T-helper 1 cell treated with Interleukin-12 subunit alpha and Interleukin-12 subunit beta and Interleukin-4 antibody, amounts not matched to agents 30 μg/mL and 1 μg/mL, for 36 hours (primary cell): Measurements from ENCODE around the gene IKBKE.

Source experiments
- H3K27ac Mint-ChIP-seq: one replicate; pipeline ENCODE4 v1.8.0; 2021; ENCODE audit warnings: mild to moderate bottlenecking, mixed read lengths
- H3K27me3 Mint-ChIP-seq: one replicate; pipeline ENCODE4 v1.8.0; 2021; ENCODE audit warnings: low read depth, mixed read lengths
- H3K36me3 Mint-ChIP-seq: one replicate; pipeline ENCODE4 v1.8.0; 2021; ENCODE audit warnings: low read depth, mixed read lengths
- H3K4me1 Mint-ChIP-seq: one replicate; pipeline ENCODE4 v1.8.0; 2021; ENCODE audit warnings: low read depth, mixed read lengths
- H3K4me3 Mint-ChIP-seq: one replicate; pipeline ENCODE4 v1.8.0; 2021; ENCODE audit warnings: mild to moderate bottlenecking, moderate library complexity, mixed read lengths
- H3K9me3 Mint-ChIP-seq: one replicate; pipeline ENCODE4 v1.8.0; 2021; ENCODE audit warnings: mixed read lengths

IKBKE gene

DNA sequence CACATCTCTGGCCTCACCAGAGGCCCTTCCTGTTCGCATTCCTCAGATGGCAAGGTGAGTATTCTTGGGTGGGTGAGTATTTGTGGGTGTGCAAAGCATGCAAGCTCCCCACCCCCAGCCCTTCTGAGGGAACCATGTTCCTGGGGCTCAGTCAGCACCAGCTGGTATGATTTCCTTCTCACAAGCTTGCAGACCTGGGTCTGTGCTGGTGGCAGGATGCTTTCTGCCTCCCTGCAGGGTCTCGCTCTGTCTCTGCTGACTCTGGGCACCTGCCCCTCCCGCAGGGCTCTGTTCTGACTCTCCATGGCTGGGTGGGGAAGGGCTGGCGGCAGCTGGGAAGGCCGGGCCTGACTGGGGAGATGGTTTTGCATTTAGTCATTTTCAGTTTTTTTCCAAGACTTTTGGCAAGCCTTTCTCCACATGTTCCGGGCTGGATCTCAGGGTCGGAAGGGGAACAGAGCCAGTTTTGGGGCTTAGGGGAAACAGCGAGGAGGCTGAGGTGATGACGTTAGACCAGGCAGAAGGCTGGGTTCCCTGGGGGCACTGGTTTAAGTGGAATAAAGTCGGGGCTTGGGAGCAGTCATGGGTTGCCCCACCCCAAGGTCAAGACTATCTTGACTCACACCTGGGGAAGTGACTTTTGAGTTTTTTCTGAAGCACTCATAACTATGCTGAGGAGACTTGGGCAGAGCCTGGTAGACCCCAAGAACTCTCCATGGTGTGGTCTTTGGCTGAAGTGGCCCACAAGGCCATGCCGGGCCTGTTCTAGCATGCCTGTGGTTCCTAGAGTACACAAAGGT, 43.2 kb downstream of the IKBKE start:
- H3K27me3 Mint-ChIP-seq: peaks cover 15% of the 10 kb centered on the region
- no peaks in the 10 kb centered on the region for H3K9me3 Mint-ChIP-seq
- H3K36me3 Mint-ChIP-seq: peaks cover 13% of the 10 kb centered on the region
- no peak overlapping the region for H3K4me3 Mint-ChIP-seq
- no peak overlapping the region for H3K27ac Mint-ChIP-seq
- peaks cover 21% of the 10 kb centered on the region for H3K4me1 Mint-ChIP-seq

DNA sequence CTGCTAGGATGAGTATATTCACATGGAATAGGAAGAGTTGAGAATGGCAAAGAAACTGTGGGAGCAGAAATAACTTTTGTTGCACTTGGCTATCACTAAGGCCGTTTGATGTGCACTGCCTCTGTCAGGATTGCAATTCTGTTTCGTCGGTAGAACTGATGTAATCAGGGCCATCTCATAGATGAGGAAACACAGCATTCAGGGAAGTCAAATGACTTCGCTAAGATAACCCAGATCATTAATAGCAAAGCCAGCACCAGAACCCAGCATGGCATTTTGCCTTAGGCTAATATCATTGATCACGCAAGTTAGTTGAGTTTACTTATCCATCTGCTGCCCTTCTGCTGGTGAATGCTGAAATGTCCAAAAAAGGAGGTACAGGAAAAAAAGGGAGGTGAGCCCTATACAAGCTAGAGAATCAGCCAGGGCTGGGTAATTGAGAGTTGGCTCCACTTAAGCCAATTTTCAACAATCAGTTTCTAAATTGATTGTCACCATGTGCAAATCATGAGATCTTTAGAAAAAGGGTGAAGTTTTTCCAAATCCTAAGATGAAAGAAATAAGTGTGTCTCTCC, 44.6 kb downstream of the IKBKE start:
- Mint-ChIP-seq H3K27ac (no peak overlapping the region), H3K9me3 (no peaks in the 10 kb centered on the region), H3K4me1 (peaks cover 10% of the 10 kb centered on the region), H3K36me3 (peaks cover 10% of the 10 kb centered on the region), H3K27me3 (peaks cover 1% of the 10 kb centered on the region), H3K4me3 (no peak overlapping the region)

DNA sequence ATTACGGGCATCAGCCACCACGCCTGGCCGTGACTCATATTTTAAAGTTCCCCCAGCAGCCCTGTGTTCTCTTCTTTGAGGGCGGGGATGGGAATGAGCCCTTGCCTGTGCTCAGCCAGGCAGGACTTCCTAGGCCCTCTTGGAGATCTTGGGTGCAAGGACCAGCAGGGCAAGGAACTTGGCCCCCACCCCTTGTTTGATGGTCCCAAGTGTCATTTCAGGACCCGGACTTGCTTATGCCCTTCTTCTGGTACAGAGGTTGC, 46.4 kb downstream of the IKBKE start:
- Mint-ChIP-seq H3K9me3 (no peaks in the 10 kb centered on the region), H3K27ac (no peak overlapping the region), H3K27me3 (no peaks in the 10 kb centered on the region), H3K4me1 (peaks cover 10% of the 10 kb centered on the region), H3K36me3 (peaks cover 10% of the 10 kb centered on the region), H3K4me3 (no peak overlapping the region)

GRCh38 chr1:206517784-206518183, 47.5 kb downstream of the IKBKE start:
- peaks cover 10% of the 10 kb centered on the region for H3K36me3 Mint-ChIP-seq
- H3K27me3 Mint-ChIP-seq: no peaks in the 10 kb centered on the region
- H3K4me1 Mint-ChIP-seq: peaks cover 10% of the 10 kb centered on the region
- no peak overlapping the region for H3K4me3 Mint-ChIP-seq
- no peaks in the 10 kb centered on the region for H3K9me3 Mint-ChIP-seq
- no peak overlapping the region for H3K27ac Mint-ChIP-seq

DNA sequence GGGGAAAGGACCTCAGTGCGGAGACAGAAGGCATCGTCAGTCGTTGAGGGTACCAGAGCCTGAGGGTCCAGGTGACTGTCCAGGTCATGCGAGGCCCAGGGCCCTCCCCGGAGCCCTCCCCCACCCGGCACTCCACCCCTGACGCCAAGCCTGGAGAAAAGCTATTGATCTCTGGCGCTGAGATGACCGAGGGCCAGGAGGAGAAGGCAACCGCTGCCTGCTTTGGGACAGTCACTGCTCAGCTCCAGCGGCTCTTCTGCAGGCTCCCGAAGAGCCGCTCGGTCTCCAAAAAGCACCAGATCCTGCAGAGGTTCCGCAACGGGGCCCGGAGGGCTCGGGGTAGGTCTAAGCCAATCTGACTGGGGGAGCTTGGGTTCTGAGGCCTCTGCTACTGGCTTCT, 47.9 kb downstream of the IKBKE start:
- H3K27me3 Mint-ChIP-seq: no peaks in the 10 kb centered on the region
- peaks cover 10% of the 10 kb centered on the region for H3K36me3 Mint-ChIP-seq
- H3K9me3 Mint-ChIP-seq: no peaks in the 10 kb centered on the region
- H3K4me1 Mint-ChIP-seq: peaks cover 10% of the 10 kb centered on the region
- H3K27ac Mint-ChIP-seq: no peak overlapping the region
- no peak overlapping the region for H3K4me3 Mint-ChIP-seq

- no peak overlapping the region for H3K4me3 Mint-ChIP-seq
- H3K27ac Mint-ChIP-seq: no peak overlapping the region
- peaks cover 10% of the 10 kb centered on the region for H3K4me1 Mint-ChIP-seq
- peaks cover 10% of the 10 kb centered on the region for H3K36me3 Mint-ChIP-seq
- no peaks in the 10 kb centered on the region for H3K27me3 Mint-ChIP-seq
- no peaks in the 10 kb centered on the region for H3K9me3 Mint-ChIP-seq
These were observed 48.5 kb downstream of the IKBKE start for GRCh38 chr1:206518743-206519142.

DNA sequence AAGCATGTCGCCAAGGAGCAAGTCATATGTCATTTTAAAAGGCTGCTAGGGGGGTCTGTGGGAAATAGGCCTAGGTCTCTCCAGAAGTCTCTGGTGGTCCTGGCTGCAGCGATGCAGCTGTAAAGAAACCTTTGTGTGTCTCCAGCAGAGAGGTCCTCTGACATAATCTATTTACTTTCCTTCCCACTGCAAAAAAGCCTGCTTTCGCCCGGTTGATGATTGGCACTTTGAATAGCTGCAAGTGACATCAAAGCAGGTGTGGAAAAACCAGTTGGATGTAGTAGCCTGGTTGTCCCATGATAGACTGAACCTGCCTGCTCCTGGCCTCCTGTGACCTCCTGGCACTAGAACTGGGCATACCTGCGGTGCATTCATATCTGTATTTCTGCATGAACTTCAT, 50.9 kb downstream of the IKBKE start:
- H3K27me3 Mint-ChIP-seq: no peaks in the 10 kb centered on the region
- H3K9me3 Mint-ChIP-seq: no peaks in the 10 kb centered on the region
- no peak overlapping the region for H3K4me3 Mint-ChIP-seq
- peaks cover 7% of the 10 kb centered on the region for H3K4me1 Mint-ChIP-seq
- no peak overlapping the region for H3K27ac Mint-ChIP-seq
- H3K36me3 Mint-ChIP-seq: no peaks in the 10 kb centered on the region

GRCh38 chr1:206521694-206522402, 51.6 kb downstream of the IKBKE start:
- Mint-ChIP-seq H3K4me1 (peaks cover 4% of the 10 kb centered on the region), H3K4me3 (no peak overlapping the region), H3K27ac (no peak overlapping the region), H3K36me3 (no peaks in the 10 kb centered on the region), H3K9me3 (no peaks in the 10 kb centered on the region), H3K27me3 (no peaks in the 10 kb centered on the region)

DNA sequence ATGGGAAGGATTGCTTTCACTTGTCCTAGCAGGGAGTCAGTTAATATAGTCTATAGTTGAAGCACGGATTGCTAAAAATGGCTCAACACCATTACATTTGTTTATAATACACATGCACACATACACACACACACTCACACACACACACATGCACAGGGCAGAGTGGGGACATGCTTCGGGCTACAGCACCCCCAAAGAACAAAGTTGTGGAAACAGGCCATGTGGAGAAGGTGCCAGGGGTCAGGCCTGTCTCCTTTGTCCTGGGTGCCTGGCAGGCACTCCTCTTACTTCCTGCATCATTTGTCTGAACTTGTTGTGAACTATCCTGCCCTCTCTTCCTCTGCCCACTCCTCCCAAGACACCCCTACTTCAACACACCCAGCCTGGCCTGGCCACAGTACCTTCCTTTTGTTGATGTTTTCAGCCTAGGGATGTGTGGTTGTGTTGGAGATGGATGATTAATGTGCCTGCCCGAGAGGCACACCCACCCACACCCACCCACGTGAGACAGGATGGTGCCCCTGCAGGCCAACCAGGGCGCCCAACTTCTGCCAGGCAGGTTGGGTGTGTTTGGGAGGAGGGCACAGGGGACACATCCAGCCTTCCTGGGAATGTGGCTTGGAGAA, 54.6 kb downstream of the IKBKE start:
- Mint-ChIP-seq H3K36me3 (no peaks in the 10 kb centered on the region), H3K27me3 (no peaks in the 10 kb centered on the region)

GRCh38 chr1:206526064-206526911, 56.0 kb downstream of the IKBKE start:
- peaks cover 4% of the 10 kb centered on the region for H3K4me1 Mint-ChIP-seq
- no peaks in the 10 kb centered on the region for H3K36me3 Mint-ChIP-seq
- no peaks in the 10 kb centered on the region for H3K9me3 Mint-ChIP-seq
- H3K4me3 Mint-ChIP-seq: no peak overlapping the region
- no peaks in the 10 kb centered on the region for H3K27me3 Mint-ChIP-seq
- H3K27ac Mint-ChIP-seq: no peak overlapping the region

More for the DNA sequence above, 54.6 kb downstream of the IKBKE start:
- H3K4me1 Mint-ChIP-seq: peaks cover 4% of the 10 kb centered on the region
- no peak overlapping the region for H3K27ac Mint-ChIP-seq
- H3K9me3 Mint-ChIP-seq: no peaks in the 10 kb centered on the region
- H3K4me3 Mint-ChIP-seq: no peak overlapping the region

GRCh38 chr1:206529425-206529824, 59.1 kb downstream of the IKBKE start:
- Mint-ChIP-seq H3K36me3 (no peaks in the 10 kb centered on the region), H3K4me1 (peaks cover 4% of the 10 kb centered on the region), H3K27ac (no peak overlapping the region), H3K27me3 (no peaks in the 10 kb centered on the region), H3K4me3 (no peak overlapping the region), H3K9me3 (no peaks in the 10 kb centered on the region)

DNA sequence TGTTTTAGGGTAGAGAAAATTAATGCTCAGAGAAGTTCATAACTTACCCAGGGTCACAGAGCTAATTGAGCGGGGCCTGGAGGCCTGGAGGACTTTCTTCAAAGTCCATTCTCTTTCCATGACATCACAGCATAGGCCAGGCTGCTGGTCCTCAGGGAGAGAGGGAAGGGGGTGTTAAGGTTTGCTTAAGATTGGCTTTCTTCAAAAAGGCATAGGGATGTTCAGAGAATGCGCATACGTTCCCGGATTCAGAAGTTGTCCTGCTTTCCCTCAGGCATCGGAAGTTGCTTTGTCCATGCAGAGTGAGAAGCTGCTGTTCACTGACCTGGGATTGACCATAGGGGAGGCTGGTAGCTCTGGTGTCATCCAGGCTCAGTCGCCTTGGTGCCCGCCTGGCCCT, 62.1 kb downstream of the IKBKE start:
- Mint-ChIP-seq H3K9me3 (no peaks in the 10 kb centered on the region), H3K4me1 (no peaks in the 10 kb centered on the region), H3K27me3 (no peaks in the 10 kb centered on the region), H3K27ac (no peak overlapping the region), H3K36me3 (no peaks in the 10 kb centered on the region), H3K4me3 (no peak overlapping the region)

DNA sequence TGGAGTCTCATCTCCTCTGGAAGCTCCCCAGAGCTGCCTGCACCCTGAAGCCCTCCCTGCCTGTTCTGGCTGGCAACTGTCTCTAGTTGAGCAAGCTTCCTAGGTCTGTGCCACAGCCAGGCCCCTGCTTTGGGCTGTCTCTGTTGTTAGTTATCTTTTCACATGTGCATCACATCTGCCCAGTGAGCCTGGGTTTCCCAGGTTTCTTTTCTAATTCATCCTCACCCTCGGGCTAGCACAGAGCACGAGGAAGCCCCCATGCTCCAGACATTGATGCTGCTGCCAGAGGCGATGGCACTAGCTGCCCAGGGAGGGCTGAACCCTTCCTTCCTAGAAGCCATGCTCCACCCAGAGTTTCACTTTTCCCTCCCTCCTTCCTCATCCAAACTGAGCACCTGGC, 64.3 kb downstream of the IKBKE start:
- peaks cover 4% of the 10 kb centered on the region for H3K4me1 Mint-ChIP-seq
- no peaks in the 10 kb centered on the region for H3K27me3 Mint-ChIP-seq
- H3K36me3 Mint-ChIP-seq: peaks cover 4% of the 10 kb centered on the region
- H3K9me3 Mint-ChIP-seq: no peaks in the 10 kb centered on the region
- no peak overlapping the region for H3K4me3 Mint-ChIP-seq
- H3K27ac Mint-ChIP-seq: no peak overlapping the region

- no peaks in the 10 kb centered on the region for H3K9me3 Mint-ChIP-seq
- H3K4me1 Mint-ChIP-seq: peaks cover 6% of the 10 kb centered on the region
- H3K4me3 Mint-ChIP-seq: no peak overlapping the region
- H3K27ac Mint-ChIP-seq: no peak overlapping the region
- H3K36me3 Mint-ChIP-seq: peaks cover 4% of the 10 kb centered on the region
- H3K27me3 Mint-ChIP-seq: no peaks in the 10 kb centered on the region
These were observed 65.5 kb downstream of the IKBKE start for GRCh38 chr1:206535853-206536188.
